Stimulated activated CD4-positive, alpha-beta T cell treated with anti-CD3 and anti-CD28 coated beads, Interleukin-1b, Interleukin-23, amount 100 ng/mL, for 4 hours (primary cell): ENCODE measurements around the gene NEUROD4.

Source experiments
- DNase-seq, 2 donors: peaks; one replicate each; pipeline ENCODE4 v3.0.0-alpha.2; 2020; ENCODE audit warnings: low read depth in 2 of 2

NEUROD4 gene

DNA sequence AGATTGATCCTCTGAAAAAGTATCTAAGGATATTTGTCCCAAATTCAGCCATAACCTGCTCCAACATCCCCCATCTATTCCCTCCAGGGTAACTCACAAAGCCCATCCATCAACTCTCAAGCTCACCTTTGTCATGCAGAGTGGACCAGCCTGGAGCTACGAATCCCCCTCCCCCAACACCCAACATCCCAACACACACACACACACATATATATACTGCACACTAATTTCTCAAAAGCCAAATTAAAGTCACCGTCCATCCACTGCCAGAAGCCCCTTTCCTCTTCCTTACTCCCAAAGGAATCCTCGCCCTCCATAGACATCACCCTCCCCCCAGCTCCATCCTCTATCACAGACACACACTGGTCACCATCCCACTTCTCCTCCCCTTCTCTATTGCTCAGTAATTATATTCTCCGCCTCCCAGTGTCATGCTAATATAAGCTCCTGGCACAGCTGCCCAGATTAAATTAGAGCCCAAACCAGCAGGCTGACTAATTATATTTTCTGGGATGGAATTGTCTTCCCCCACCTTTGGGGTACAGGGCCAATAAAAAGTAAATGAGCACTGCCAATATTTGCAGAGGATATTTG is 21.7 kb upstream of the NEUROD4 start:
- no peak for DNase-seq

- no peak for DNase-seq
These were observed 20.7 kb upstream of the NEUROD4 start for GRCh38 chr12:54998958-54999510.

GRCh38 chr12:55001198-55001868 is 18.4 kb upstream of the NEUROD4 start:
- DNase-seq: no peak

DNA sequence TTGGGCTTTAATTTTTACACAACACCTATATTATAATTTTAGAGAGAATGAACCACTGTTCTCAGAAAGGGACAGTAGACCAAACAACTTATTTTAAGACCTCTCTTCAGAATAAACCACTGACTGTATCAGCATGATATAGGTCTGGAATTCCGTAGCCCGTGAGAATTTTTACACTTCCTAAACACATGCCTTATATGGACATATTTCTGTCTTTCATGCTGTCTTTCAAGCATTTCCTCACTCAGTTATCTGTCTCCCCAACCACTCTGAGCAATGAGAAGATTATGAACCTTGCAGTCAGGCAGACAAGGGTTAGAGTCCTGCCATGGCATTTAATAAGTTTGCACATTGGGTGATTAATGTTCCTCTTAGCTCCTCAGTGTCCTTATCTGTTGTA is 17.4 kb upstream of the NEUROD4 start:
- no peak for DNase-seq

DNA sequence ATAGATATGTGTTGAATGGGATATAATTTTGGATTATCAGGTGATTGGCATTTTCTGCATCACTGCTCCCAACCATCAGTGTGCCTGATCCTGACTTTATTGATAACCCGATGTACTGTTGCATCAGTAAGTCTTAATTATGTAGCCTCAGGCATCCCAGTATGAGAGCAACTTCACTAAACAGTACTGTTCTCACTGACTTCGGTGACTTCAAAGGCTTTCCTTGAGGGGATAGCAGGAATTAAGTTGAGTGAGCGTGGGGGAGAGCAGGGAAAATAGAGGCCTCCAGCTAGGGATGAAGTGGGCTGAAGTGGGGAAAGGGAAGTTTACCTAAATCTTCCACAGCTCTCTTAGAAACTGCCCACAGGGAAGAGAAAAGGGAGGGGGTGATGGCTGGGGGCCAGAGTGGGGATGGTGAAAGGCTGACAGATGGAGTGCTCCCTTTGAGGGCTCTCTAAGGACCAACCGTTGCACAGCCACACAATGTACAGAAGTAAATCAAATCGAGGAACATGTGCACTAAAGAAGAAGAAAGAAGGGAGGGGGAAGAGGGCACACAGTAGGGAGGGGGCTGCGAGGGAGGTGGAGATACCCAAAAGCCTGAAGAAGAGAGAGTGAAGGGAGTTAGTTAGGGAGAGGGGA is 10.7 kb upstream of the NEUROD4 start:
- no peak for DNase-seq

DNA sequence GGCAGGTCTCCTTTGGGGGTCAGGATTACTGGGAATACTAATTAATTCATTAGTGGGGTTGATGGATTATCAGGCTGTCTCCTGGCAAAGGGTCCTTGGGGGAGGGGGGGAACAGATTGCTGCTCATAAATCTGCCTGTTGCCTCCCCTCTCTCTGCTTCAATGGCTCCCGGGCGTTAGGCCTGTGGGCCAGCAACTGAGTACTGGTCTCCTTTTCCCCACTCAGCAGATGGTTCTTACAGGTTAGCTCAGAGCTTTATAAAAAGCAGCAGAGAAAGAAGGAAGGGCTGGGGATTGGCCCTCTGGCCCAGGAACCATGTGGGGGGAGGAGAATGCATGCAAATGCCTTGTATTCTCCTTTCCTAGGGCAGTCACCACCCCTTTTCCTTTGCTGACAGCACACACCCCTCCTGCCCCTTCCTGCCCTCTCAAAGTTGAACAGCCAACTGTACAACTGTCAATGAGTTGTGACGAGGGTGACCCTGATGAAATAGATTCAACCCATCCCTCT is 2.3 kb upstream of the NEUROD4 start:
- no peak for DNase-seq

- no peak for DNase-seq
These were observed 4.8 kb downstream of the NEUROD4 start for GRCh38 chr12:55024575-55024974.

GRCh38 chr12:55025508-55025907 is 5.7 kb downstream of the NEUROD4 start:
- no peak for DNase-seq

DNA sequence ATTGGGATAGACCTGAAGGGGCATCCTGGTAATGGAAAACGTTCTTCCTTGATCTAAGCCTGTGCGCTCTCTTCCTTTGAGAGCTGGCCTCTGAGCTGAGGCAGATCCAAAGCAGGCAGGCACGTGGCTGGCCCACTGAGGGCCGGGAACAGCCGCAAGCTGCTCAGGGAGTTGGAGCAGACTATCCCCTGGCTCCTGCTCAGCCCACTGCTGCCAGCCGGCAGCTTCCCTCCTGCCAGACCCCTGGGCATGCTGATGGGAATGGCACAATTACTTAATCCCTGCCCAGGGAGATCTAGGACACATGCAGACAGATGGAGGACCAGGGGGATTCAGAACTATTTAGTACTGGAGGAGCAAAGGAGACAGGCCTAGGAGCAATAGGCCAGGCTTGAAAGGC is 14.4 kb downstream of the NEUROD4 start:
- no peak for DNase-seq

DNA sequence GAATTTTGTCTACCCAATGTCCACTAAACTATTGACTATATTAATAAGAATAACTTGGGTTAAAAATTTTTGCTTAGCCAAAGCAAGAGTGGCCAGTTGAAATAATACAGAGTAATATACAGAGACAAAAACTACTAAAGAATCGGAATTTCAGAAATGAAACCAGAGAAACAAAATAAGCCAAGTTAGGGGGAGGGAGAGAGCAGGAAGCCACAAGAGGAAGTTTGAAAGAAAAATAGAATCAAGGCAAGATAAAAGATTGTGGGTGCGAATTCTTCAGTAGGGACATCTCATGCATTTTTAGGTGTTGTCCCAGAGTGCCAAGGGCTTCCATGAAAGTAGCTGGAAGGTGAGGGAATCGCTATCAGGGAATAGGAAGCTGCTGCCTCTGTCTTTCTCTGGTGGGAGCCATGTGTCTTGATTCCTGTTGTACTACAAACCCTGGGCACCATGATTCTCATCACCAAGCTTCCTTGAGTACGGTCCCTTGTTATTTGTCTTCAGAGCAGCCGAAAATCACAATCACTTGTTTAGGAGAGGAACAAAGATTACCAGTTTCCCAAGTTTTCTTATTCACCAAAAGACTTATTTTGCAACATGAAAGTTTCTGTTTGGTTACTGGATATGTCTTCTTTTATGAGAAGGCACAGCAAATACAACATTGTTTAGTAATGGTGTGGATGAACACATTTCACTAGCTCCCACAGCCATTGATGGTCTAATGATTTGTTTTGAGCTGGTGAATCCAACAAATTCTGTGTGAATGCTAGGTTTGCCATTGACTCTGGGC is 16.7 kb downstream of the NEUROD4 start:
- DNase-seq: no peak

- DNase-seq: no peak
These were observed 17.7 kb downstream of the NEUROD4 start for GRCh38 chr12:55037351-55037987.

GRCh38 chr12:55039395-55040354 is 19.9 kb downstream of the NEUROD4 start:
- no peak for DNase-seq

GRCh38 chr12:55041345-55042055 is 21.7 kb downstream of the NEUROD4 start:
- no peak for DNase-seq

- DNase-seq: no peak
These were observed 23.8 kb downstream of the NEUROD4 start for GRCh38 chr12:55043542-55043941.

DNA sequence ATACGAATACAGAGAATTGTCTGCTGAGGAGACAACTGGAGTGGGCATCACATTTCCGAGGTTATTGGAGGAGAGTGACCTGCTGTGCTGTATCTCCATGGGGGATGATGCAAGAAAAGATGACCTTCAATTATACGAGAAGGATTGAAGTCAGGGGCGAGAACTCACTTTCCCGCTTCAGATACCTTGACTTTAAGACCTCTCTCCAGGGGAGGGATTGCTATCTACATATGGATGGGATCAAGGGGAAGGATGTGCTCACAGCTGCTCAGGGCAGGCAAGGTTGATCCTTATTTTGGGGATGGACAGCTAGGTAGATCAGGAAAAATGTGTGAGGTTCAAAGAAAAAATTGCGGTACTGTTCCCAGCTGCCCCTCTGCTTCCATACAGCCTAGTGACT is 24.4 kb downstream of the NEUROD4 start:
- no peak for DNase-seq

- no peak for DNase-seq
These were observed 29.9 kb downstream of the NEUROD4 start for GRCh38 chr12:55049676-55050075.

GRCh38 chr12:55051197-55051947 is 31.6 kb downstream of the NEUROD4 start:
- DNase-seq: no peak

DNA sequence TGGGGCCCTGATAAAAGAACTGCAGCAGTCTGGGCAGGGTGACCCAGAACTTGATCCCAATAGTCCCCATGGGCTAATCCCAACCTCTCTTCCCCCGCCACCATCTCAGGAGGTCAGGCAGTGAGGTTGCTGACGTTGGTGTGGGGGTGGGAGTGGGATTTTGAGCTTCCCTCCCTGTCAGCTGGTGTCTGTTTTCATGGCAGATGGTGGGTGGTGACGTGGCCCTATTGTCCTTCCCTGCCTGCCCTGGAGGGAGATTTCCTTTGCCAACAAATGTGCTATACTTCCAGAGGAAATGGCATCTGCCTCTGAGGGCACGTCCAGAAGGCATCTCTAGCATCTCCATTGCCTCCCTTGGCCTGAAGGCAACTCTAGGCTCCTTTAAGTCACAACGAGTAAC is 37.7 kb downstream of the NEUROD4 start:
- no peak for DNase-seq

- DNase-seq: no peak
These were observed 38.3 kb downstream of the NEUROD4 start for GRCh38 chr12:55058082-55058481.
